MM.1S (cell line): ENCODE data around the gene SOD1.

ENCODE experiments used
- DNase-seq: peaks from one replicate; pipeline ENCODE4 v3.0.0-alpha.2; 2015
- H2AFZ ChIP-seq: fragments of 300-600 bp; sonication (generic); 2 replicates; pipeline ENCODE4 v1.6.0; 2016; ENCODE audit warnings: antibody characterized with exemption, low read length
- H3F3A ChIP-seq: fragments of 300-600 bp; sonication (generic); 2 replicates; pipeline ENCODE4 v1.6.1; 2016; ENCODE audit warnings: mild to moderate bottlenecking, antibody characterized with exemption, low read length, moderate library complexity, mixed read lengths; ENCODE audit not compliant: insufficient read depth
- H3K27ac ChIP-seq: fragments of 300-600 bp; sonication (generic); 2 replicates; pipeline ENCODE4 v1.5.1; 2016; ENCODE audit warnings: mild to moderate bottlenecking, low read length
- H3K27me3 ChIP-seq: fragments of 300-600 bp; sonication (generic); replicated peaks from 2 replicates; pipeline ENCODE4 v1.6.0; 2016; ENCODE audit warnings: low read length; ENCODE audit not compliant: insufficient read depth
- H3K36me3 ChIP-seq: fragments of 300-600 bp; sonication (generic); replicated peaks from 2 replicates; pipeline ENCODE4 v1.6.1; 2016; ENCODE audit warnings: mild to moderate bottlenecking, low read length, mixed read lengths; ENCODE audit not compliant: insufficient read depth
- H3K4me1 ChIP-seq: fragments of 300-600 bp; sonication (generic); 2 replicates; pipeline ENCODE4 v1.6.1; 2016; ENCODE audit warnings: low read length, mixed read lengths
- H3K4me2 ChIP-seq: fragments of 300-600 bp; sonication (generic); 2 replicates; pipeline ENCODE4 v1.6.0; 2016; ENCODE audit warnings: low read depth, low read length
- H3K4me3 ChIP-seq: fragments of 300-600 bp; sonication (generic); 2 replicates; pipeline ENCODE4 v1.5.1; 2016; ENCODE audit warnings: low read length, mixed read lengths
- H3K79me2 ChIP-seq: fragments of 300-600 bp; sonication (generic); 2 replicates; pipeline ENCODE4 v1.6.1; 2016; ENCODE audit warnings: mixed run types, low read length, mixed read lengths
- H3K9ac ChIP-seq: fragments of 300-600 bp; sonication (generic); 2 replicates; pipeline ENCODE4 v1.6.1; 2016; ENCODE audit warnings: low read length, mixed read lengths
- H3K9me2 ChIP-seq: fragments of 300-600 bp; sonication (generic); replicated peaks from 2 replicates; pipeline ENCODE4 v1.6.1; 2016; ENCODE audit warnings: mild to moderate bottlenecking, low read length, mixed read lengths; ENCODE audit not compliant: insufficient read depth
- H3K9me3 ChIP-seq: fragments of 300-600 bp; sonication (generic); replicated peaks from 2 replicates; pipeline ENCODE4 v1.6.1; 2016; ENCODE audit warnings: mild to moderate bottlenecking, low read length, mixed read lengths; ENCODE audit not compliant: insufficient read depth
- H4K20me1 ChIP-seq: fragments of 300-600 bp; sonication (generic); 2 replicates; pipeline ENCODE4 v1.6.1; 2016; ENCODE audit warnings: mild to moderate bottlenecking, low read length, moderate library complexity, mixed read lengths; ENCODE audit not compliant: insufficient read depth
- CTCF ChIP-seq: fragments of 300-600 bp; sonication (generic); IDR thresholded peaks from 2 replicates; pipeline ENCODE4 v1.5.1; 2016; ENCODE audit warnings: antibody characterized with exemption, low read length, mixed read lengths
- EZH2 ChIP-seq: fragments of 300-600 bp; sonication (generic); optimal IDR thresholded peaks from 2 replicates; pipeline ENCODE3; 2017; ENCODE audit warnings: low read depth, mild to moderate bottlenecking, antibody characterized with exemption, low read length, mixed read lengths
- EZH2phosphoT487 ChIP-seq: fragments of 300-600 bp; sonication (generic); IDR thresholded peaks from 2 replicates; pipeline ENCODE4 v1.6.1; 2018; ENCODE audit warnings: antibody characterized with exemption, low read length

SOD1 gene

DNA sequence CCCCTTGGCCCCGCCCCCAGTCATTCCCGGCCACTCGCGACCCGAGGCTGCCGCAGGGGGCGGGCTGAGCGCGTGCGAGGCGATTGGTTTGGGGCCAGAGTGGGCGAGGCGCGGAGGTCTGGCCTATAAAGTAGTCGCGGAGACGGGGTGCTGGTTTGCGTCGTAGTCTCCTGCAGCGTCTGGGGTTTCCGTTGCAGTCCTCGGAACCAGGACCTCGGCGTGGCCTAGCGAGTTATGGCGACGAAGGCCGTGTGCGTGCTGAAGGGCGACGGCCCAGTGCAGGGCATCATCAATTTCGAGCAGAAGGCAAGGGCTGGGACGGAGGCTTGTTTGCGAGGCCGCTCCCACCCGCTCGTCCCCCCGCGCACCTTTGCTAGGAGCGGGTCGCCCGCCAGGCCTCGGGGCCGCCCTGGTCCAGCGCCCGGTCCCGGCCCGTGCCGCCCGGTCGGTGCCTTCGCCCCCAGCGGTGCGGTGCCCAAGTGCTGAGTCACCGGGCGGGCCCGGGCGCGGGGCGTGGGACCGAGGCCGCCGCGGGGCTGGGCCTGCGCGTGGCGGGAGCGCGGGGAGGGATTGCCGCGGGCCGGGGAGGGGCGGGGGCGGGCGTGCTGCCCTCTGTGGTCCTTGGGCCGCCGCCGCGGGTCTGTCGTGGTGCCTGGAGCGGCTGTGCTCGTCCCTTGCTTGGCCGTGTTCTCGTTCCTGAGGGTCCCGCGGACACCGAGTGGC, at the start of gene SOD1:
TSS of gene SOD1 (plus strand) at position 158 of the 723 bp plus-strand sequence. CDS start at position 235, 77 bp downstream.
- peak within 1 kb of the TSS; percentile 92 for H3K4me3 ChIP-seq
- H3K9ac ChIP-seq, result peak within 1 kb of the TSS; percentile 91
- DNase-seq, result peak; percentile 100
- H3K9me2 ChIP-seq, result no peaks in the 10 kb centered on the region
- TF ChIP-seq CTCF (no peak), EZH2 (no peak), EZH2phosphoT487 (no peak)
- H3K36me3 ChIP-seq, result peaks cover 9% of the 10 kb centered on the region; the same call in 1 of the 2 replicates
- peaks cover 16% of the 10 kb centered on the region for H3K4me1 ChIP-seq
- peaks cover 14% of the 10 kb centered on the region; the same call in 1 of the 2 replicates for H4K20me1 ChIP-seq
- peaks cover 49% of the 10 kb centered on the region for H3K79me2 ChIP-seq
- H3K27ac ChIP-seq, result peak within 1 kb of the TSS; percentile 76
- no peaks in the 10 kb centered on the region for H3K27me3 ChIP-seq
- peak within 1 kb of the TSS; percentile 76 for H3K4me2 ChIP-seq
- H3F3A ChIP-seq, result peaks cover 4% of the 10 kb centered on the region
- peak within 1 kb of the TSS; percentile 91 for H2AFZ ChIP-seq
- H3K9me3 ChIP-seq, result no peaks in the 10 kb centered on the region

DNA sequence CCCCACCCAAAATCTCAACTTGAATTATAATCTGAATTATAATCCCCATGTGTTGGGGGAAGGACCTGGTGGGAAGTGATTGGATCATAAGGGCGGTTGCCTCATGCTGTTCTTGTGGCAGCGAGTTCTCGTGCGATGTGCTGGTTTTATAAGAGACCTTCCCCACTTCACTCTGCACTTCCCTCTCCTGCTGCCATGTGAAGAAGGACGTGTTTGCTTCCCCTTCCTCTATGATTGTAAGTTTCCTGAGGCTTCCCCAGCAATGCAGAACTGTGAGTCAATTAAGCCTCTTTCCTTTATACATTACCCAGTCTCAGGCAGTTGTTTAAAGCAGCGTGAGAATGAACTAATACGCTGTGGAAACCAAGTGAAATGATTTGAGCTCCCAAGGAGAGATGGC, 48.0 kb upstream of the SOD1 start:
- Histone ChIP-seq H3K9me3 (no peaks in the 10 kb centered on the region), H3K79me2 (no peaks in the 10 kb centered on the region), H3K9ac (no peak overlapping the region), H3K9me2 (no peaks in the 10 kb centered on the region), H3K4me3 (no peak overlapping the region), H3K27ac (no peak overlapping the region), H3K36me3 (no peaks in the 10 kb centered on the region), H3K27me3 (no peaks in the 10 kb centered on the region), H3K4me2 (no peak overlapping the region), H3K4me1 (no peaks in the 10 kb centered on the region), H4K20me1 (no peaks in the 10 kb centered on the region), H3F3A (no peaks in the 10 kb centered on the region), H2AFZ (no peak overlapping the region)
- TF ChIP-seq EZH2phosphoT487 (no peak), EZH2 (no peak), CTCF (no peak)
- DNase-seq, result no peak

DNA sequence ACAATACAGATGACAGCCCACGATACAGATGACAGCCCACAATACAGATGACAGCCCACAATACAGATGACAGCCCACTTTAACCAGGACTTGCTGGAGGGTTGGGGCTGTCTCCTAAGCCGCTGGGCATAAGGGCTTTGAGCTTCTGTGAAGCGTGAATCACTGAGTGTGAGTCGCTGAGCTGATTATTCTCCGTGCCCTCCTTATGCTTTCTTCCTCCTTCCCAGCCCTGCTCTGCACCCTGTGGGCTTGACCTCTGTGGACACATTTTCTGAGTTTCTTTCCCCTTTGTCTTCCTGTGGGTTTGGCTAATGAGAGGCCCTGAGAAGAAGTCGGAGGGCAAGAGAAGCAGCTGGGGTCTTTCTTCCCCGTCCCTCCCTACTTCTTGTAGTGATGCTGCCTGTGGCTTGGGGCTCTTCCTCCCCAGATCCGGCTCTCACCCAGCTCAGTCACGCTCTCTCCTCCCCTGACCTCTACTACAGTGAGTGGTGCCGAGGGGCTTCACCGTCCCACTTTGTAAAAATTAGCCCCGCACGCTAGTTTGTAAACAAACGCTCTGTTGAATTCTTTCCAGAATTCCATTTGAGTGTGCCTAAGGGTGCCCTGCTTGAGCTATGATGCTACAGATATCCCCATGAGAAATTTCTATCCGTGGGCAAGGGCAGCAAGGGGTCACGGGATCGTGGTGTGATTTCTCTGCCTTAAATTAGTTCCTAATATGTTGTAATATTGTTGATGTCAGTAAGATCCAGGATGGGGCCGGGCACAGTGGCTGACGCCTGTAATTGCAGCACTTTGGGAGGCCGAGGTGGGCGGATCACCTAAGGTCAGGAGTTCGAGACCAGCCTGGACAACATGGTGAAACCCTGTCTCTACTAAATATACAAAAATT, 46.4 kb upstream of the SOD1 start:
- H3K4me2 ChIP-seq, result no peak overlapping the region
- H3K27me3 ChIP-seq, result no peaks in the 10 kb centered on the region
- no peak overlapping the region for H3K27ac ChIP-seq
- no peaks in the 10 kb centered on the region for H3K9me3 ChIP-seq
- H3F3A ChIP-seq, result no peaks in the 10 kb centered on the region
- TF ChIP-seq EZH2phosphoT487 (no peak), CTCF (no peak), EZH2 (no peak)
- no peaks in the 10 kb centered on the region for H3K36me3 ChIP-seq
- no peaks in the 10 kb centered on the region for H4K20me1 ChIP-seq
- H3K9me2 ChIP-seq, result no peaks in the 10 kb centered on the region
- no peak overlapping the region for H3K4me3 ChIP-seq
- H3K4me1 ChIP-seq, result no peaks in the 10 kb centered on the region
- no peak for DNase-seq
- H3K9ac ChIP-seq, result no peak overlapping the region
- H3K79me2 ChIP-seq, result no peaks in the 10 kb centered on the region
- H2AFZ ChIP-seq, result no peak overlapping the region
